ENCODE measurements around the gene HLA-A.
"Not testable (repeated sequence)": the region's sequence is repeated elsewhere in the genome, so short reads cannot be mapped to it uniquely, and the experiment has no call there.

The HLA-A gene

DNA sequence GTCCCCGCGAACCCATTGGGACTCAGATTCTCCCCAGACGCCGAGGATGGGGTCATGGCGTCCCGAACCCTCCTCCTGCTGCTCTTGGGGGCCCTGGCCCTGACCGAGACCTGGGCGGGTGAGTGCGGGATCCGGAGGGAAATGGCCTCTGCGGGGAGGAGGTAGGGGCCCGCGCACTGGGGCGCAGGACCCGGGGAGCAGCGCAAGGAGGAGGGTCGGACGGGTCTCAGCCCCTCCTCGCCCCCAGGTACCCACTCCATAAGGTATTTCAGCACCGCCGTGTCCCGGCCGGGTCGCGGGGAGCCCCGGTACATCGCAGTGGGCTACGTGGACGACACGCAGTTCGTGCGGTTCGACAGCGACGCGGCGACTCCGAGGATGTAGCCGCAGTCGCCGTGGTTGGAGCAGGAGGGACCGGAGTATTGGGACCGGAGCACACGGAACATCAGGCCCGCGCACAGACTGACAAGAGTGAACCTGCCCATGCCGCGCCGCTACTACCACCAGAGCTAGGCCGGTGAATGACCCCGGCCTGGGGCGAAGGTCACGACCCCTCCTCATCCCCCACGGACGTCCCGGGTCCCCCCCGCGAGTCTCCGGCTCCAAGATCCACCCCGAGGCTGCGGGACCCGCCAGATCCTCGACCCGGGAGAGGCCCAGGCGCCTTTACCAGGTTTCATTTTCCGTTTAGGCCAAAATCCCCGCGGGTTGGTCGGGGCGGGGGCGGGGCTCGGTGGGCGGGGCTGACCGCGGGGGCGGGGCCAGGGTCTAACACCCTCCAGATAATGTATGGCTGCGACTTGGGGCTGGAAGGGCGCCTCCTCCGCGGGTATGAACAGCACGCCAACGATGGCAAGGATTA lies 15.7 kb upstream of the HLA-A start:
- Mint-ChIP-seq H3K36me3 (ENCODE audit: low read depth) (peaks cover 5% of the 10 kb centered on the region), H3K27me3 (ENCODE audit: low read depth) (peaks cover 6% of the 10 kb centered on the region), H3K4me3 (no peak overlapping the region), H3K9me3 (peaks cover 2% of the 10 kb centered on the region), H3K27ac (no peak overlapping the region), H3K4me1 (no peaks in the 10 kb centered on the region)
- TF ChIP-seq, protein P1, sequence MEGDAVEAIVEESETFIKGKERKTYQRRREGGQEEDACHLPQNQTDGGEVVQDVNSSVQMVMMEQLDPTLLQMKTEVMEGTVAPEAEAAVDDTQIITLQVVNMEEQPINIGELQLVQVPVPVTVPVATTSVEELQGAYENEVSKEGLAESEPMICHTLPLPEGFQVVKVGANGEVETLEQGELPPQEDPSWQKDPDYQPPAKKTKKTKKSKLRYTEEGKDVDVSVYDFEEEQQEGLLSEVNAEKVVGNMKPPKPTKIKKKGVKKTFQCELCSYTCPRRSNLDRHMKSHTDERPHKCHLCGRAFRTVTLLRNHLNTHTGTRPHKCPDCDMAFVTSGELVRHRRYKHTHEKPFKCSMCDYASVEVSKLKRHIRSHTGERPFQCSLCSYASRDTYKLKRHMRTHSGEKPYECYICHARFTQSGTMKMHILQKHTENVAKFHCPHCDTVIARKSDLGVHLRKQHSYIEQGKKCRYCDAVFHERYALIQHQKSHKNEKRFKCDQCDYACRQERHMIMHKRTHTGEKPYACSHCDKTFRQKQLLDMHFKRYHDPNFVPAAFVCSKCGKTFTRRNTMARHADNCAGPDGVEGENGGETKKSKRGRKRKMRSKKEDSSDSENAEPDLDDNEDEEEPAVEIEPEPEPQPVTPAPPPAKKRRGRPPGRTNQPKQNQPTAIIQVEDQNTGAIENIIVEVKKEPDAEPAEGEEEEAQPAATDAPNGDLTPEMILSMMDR (IDR thresholded peaks at IDR 0.05; ENCODE audit: unreplicated experiment in 3 of 3) = no peak

GRCh38 chr6:29927275-29927569 lies 15.1 kb upstream of the HLA-A start:
- Mint-ChIP-seq H3K36me3 (ENCODE audit: low read depth) (peaks cover 5% of the 10 kb centered on the region), H3K9me3 (peaks cover 3% of the 10 kb centered on the region), H3K4me1 (no peaks in the 10 kb centered on the region), H3K27me3 (ENCODE audit: low read depth) (peaks cover 6% of the 10 kb centered on the region), H3K27ac (no peak overlapping the region), H3K4me3 (no peak overlapping the region)
- TF ChIP-seq, protein P1 (IDR thresholded peaks at IDR 0.05; ENCODE audit: unreplicated experiment in 3 of 3) = no peak

DNA sequence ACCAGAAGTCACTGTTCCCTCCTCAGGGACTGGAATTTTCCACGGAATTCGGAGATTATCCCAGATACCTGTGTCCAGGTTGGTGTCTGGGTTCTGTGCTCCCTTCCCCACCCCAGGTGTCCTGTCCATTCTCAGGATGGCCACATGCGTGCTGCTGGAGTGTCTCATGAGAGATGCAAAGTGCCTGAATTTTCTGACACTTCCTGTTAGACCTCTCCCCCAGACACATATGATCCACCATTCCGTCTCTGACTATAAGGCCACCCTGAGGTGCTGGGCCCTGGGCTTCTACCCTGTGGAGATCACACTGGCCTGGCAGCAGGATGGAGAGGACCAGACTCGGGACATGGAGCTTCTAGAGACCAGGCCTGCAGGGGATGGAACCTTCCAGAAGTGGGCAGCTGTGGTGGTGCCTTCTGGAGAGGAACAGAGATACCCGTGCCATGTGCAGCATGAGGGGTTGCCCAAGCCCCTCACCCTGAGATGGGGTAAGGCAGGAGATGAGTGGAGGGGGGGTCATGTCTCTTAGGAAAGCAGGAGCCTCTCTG lies 14.4 kb upstream of the HLA-A start:
- Mint-ChIP-seq H3K27me3 (ENCODE audit: low read depth) (peaks cover under 1% of the 10 kb centered on the region), H3K27ac (no peak overlapping the region), H3K36me3 (ENCODE audit: low read depth) (peaks cover 5% of the 10 kb centered on the region), H3K9me3 (peaks cover 3% of the 10 kb centered on the region), H3K4me3 (no peak overlapping the region), H3K4me1 (no peaks in the 10 kb centered on the region)
- TF ChIP-seq, protein P1 (IDR thresholded peaks at IDR 0.05; ENCODE audit: unreplicated experiment in 3 of 3) = no peak

DNA sequence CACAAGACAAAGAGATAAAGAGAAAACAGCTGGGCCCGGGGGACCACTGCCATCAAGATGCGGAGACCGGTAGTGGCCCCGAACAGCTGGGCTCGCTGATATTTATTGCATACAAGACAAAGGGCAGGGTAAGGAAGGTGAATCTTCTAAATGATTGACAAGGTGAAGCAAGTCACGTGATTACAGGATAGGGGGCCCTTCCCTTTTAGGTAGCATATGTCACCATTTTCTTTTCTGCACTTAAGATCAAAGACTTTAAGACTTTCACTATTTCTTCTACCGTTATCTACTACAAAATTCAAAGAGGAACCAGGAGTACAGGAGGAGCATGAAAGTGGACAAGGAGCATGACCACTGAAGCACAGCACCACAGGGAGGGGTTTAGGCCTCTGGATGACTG lies 12.3 kb upstream of the HLA-A start:
- not testable (repeated sequence) for H3K27me3 Mint-ChIP-seq (ENCODE audit: low read depth); H3K4me1 Mint-ChIP-seq; H3K4me3 Mint-ChIP-seq; H3K27ac Mint-ChIP-seq; H3K36me3 Mint-ChIP-seq (ENCODE audit: low read depth); H3K9me3 Mint-ChIP-seq

DNA sequence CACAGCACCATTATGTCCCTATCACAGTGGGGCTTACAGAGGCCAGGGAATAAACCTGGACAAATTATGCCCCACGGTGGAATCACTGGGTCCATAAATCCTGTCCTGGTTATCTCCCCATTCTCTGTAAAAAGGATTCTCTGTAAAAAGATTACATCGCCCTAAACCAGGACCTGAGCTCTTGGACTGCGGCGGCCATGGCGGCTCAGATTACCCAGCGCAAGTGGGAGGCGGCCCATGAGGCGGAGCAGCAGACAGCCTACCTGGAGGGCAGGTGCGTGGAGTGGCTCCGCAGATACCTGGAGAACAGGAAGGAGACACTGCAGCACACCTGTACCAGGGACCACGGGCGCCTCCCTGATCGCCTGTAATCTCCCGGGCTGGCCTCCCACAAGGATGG lies 8.4 kb upstream of the HLA-A start:
- H3K4me3 Mint-ChIP-seq = no peak overlapping the region

DNA sequence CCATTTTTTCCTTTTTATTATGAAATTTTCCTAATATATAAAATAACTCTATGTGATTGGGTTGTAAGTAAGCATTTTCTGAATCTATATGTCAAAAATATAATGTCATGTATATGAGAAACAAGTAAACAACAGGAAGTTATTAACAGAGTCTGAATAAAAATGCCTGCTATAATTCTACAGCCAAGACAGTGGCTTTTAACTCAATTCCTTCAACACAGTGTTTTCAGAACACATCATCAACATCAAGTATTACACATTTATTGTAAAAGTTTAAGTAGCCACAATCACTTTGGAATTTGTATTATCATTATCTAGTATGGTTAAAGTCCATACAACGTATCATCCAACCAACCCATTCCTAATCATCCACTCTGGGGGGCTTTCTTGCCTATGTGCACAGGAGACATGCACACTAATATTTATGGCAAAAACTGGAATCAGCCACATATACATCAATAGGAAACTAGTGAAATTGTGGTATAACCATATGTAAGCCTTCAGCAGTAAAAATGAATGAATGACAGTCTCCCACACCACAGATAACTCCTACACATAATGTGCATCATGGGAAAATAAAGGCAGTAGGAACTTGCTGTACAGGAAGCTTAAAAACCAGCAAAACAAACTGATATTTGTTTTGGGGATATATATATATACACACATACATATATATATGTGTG lies 6.9 kb upstream of the HLA-A start:
- Mint-ChIP-seq H3K9me3 (peaks cover 3% of the 10 kb centered on the region), H3K4me3 (no peak overlapping the region), H3K27ac (no peak overlapping the region), H3K36me3 (ENCODE audit: low read depth) (no peaks in the 10 kb centered on the region), H3K4me1 (peaks cover 4% of the 10 kb centered on the region), H3K27me3 (ENCODE audit: low read depth) (peaks cover 5% of the 10 kb centered on the region)
- TF ChIP-seq, protein P1 (IDR thresholded peaks at IDR 0.05; ENCODE audit: unreplicated experiment in 3 of 3) = no peak

More for the DNA sequence above, 8.4 kb upstream of the HLA-A start:
- H3K4me1 Mint-ChIP-seq = peaks cover under 1% of the 10 kb centered on the region
- peaks cover 3% of the 10 kb centered on the region for H3K9me3 Mint-ChIP-seq
- no peaks in the 10 kb centered on the region for H3K27me3 Mint-ChIP-seq (ENCODE audit: low read depth)
- TF ChIP-seq, protein P1 (IDR thresholded peaks at IDR 0.05; ENCODE audit: unreplicated experiment in 3 of 3) = no peak
- no peaks in the 10 kb centered on the region for H3K36me3 Mint-ChIP-seq (ENCODE audit: low read depth)
- H3K27ac Mint-ChIP-seq = no peak overlapping the region
